Measurements from ENCODE around the gene GTF2E1. TPM values are rescaled to one million over a fixed set of nuclear protein-coding genes. Genes with fewer than 3 reads are reported as not detected.
"Not testable (repeated sequence)": the region's sequence is repeated elsewhere in the genome, so short reads cannot be mapped to it uniquely, and the experiment has no call there.

The GTF2E1 gene
- total and polyA plus RNA-seq, 10 of the 15 experiments (the other 5 are each of a cell fraction or from before 2014, with no cell fraction given) = 9.2 to 24.9 (median 16.2) TPM

DNA sequence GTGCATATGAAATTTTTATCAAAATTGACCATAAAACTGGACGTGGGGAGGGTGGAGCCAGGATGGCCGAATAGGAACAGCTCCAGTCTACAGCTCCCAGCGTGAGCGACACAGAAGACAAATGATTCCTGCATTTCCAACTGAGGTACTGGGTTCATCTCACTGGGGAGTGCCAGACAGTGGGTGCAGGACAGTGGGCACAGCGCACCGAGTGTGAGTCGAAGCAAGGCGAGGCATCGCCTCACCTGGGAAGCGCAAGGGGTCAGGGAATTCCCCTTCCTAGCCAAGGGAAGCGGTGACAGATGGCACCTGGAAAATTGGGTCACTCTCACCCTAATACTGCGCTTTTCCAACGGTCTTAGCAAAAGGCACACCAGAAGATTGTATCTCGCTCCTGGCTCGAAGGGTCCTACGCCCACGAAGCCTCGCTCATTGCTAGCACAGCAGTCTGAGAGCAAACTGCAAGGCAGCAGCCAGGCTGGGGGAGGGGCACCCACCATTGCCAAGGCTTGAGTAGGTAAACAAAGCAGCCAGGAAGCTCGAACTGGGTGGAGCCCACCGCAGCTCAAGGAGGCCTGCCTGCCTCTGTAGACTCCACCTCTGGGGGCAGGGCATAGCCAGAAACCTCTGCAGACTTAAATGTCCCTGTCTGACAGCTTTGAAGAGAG lies 23.2 kb upstream of the GTF2E1 start:
- ATAC-seq = 0 out of 3 replicates have a peak, but pooled peaks have one; percentile 40
- intact Hi-C loops (cut with micrococcal nuclease; ENCODE audit: unreplicated experiment); H3K79me2 ChIP-seq (ENCODE audit: control insufficient read depth, insufficient read depth, low read length); H3K4me3 ChIP-seq; DNase-seq (ENCODE audit: low read depth, low spot score); FAIRE-seq; BruUV-seq (replicated peaks); H2AFZ ChIP-seq (ENCODE audit: control insufficient read depth, low read depth, low read length); in situ Hi-C loops (cut with MboI); H3K27ac ChIP-seq (ENCODE audit: control insufficient read depth, insufficient read depth); H3K9ac ChIP-seq (ENCODE audit: control insufficient read depth, insufficient read depth, low read length); H3K36me3 ChIP-seq (ENCODE audit: control insufficient read depth in 2 of 2, insufficient read depth in 2 of 2, low read length in 1 of 2); H3K4me1 ChIP-seq (ENCODE audit: control insufficient read depth, insufficient read depth, low read length); H3K9me3 ChIP-seq (replicated peaks; ENCODE audit: control insufficient read depth, insufficient read depth, low read length); H3K4me2 ChIP-seq (ENCODE audit: control insufficient read depth, insufficient read depth); H4K20me1 ChIP-seq (ENCODE audit: control insufficient read depth, insufficient read depth); POLR2A ChIA-PET; H3K27me3 ChIP-seq (replicated peaks in 1 of 2; ENCODE audit: control insufficient read depth in 2 of 2, insufficient read depth in 2 of 2, low read length in 1 of 2): not testable (repeated sequence)
- SMC1A ChIA-PET (ENCODE audit: uncharacterized antibody, unreplicated experiment) = interaction anchor here (0.6 to 2.9 kb wide), 7 partner anchors 10 to 781 kb away, joined by 3 to 9 read pairs (median 4); partner anchors contain the start of gene NDUFB4
- CTCF ChIA-PET = interaction anchor here (0.8 to 2.0 kb wide), 2 partner anchors 22 to 26 kb away, joined by 3 to 5 read pairs; no protein-coding TSS in a partner anchor
- RAD21 ChIA-PET (ENCODE audit: unreplicated experiment) = interaction anchor here (2.1 kb wide), 1 partner anchor 21 kb away, joined by 5 read pairs; no protein-coding TSS in a partner anchor
- 92% methylated on average over 20 of the region's 20 CpGs for WGBS (ENCODE audit: insufficient coverage, insufficient replicate concordance, low lambda C conversion rate, missing lambda C conversion rate)
- peak; percentile 22; the same call in 1 of the 2 replicates for TF ChIP-seq FOXK2 (IDR thresholded peaks at IDR 0.05)

DNA sequence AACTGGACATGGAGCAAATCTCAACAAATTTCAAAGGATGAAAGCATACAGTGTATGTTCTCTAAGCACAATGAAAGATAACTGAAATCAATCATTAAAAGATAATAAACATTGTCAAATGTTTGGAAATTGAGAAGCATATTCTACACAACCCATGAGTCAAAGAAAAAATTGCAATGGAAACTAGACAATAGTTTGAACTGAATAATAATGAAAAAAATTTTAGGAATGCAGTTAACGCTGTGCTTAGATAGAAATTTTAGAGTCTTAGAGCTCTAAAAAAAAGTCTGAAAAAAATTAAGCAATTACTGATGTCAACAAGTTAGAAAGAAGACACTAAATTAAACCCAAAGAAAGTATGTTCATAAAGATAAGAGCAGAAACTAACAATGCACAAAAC lies 15.8 kb upstream of the GTF2E1 start:
- no peaks in the 10 kb centered on the region for H3K27me3 ChIP-seq (replicated peaks in 1 of 2; ENCODE audit: control insufficient read depth in 2 of 2, insufficient read depth in 2 of 2, low read length in 1 of 2)
- H2AFZ ChIP-seq (ENCODE audit: control insufficient read depth, low read depth, low read length) = no peak overlapping the region
- no peaks in the 10 kb centered on the region for H3K9me3 ChIP-seq (replicated peaks; ENCODE audit: control insufficient read depth, insufficient read depth, low read length)
- intact Hi-C loops (cut with micrococcal nuclease; ENCODE audit: unreplicated experiment) (no loop called here), in situ Hi-C loops (cut with MboI) (no loop called here)
- H3K9ac ChIP-seq (ENCODE audit: control insufficient read depth, insufficient read depth, low read length) = no peak overlapping the region
- peaks cover 0 to 5% of the 10 kb centered on the region in 2 experiments; a peak in 1 of 4 replicates for H3K36me3 ChIP-seq (ENCODE audit: control insufficient read depth in 2 of 2, insufficient read depth in 2 of 2, low read length in 1 of 2)
- no peaks in the 10 kb centered on the region for H4K20me1 ChIP-seq (ENCODE audit: control insufficient read depth, insufficient read depth)
- ChIA-PET SMC1A (ENCODE audit: uncharacterized antibody, unreplicated experiment) (no interaction called here), CTCF (no interaction called here), RAD21 (ENCODE audit: unreplicated experiment) (no interaction called here), POLR2A (no interaction called here)
- WGBS (ENCODE audit: insufficient coverage, insufficient replicate concordance, low lambda C conversion rate, missing lambda C conversion rate) = 96% methylated on average over 1 of the region's 1 CpG
- DNase-seq (ENCODE audit: low read depth, low spot score) (no peak), FAIRE-seq (no peak), ATAC-seq (no peak)
- no peak overlapping the region for H3K27ac ChIP-seq (ENCODE audit: control insufficient read depth, insufficient read depth)
- no peak for TF ChIP-seq KLF5 (IDR thresholded peaks at IDR 0.05; ENCODE audit: partially characterized antibody)
- H3K4me3 ChIP-seq = no peak overlapping the region
- no peaks in the 10 kb centered on the region for H3K4me1 ChIP-seq (ENCODE audit: control insufficient read depth, insufficient read depth, low read length)
- H3K79me2 ChIP-seq (ENCODE audit: control insufficient read depth, insufficient read depth, low read length) = no peaks in the 10 kb centered on the region
- no peak overlapping the region for H3K4me2 ChIP-seq (ENCODE audit: control insufficient read depth, insufficient read depth)
- BruUV-seq (replicated peaks) = no TSS peak
